Measurements from ENCODE around the gene KIF6.

Gene KIF6

GRCh38 chr6:39585641-39586040 is 139.6 kb downstream of the KIF6 start:
- no peak for DNase-seq

GRCh38 chr6:39577446-39578165 is 147.6 kb downstream of the KIF6 start:
- no peak for DNase-seq

GRCh38 chr6:39576556-39577303 is 148.5 kb downstream of the KIF6 start:
- DNase-seq, result no peak

GRCh38 chr6:39574991-39575390 is 150.2 kb downstream of the KIF6 start:
- no peak for DNase-seq

GRCh38 chr6:39573541-39573940 is 151.7 kb downstream of the KIF6 start:
- DNase-seq, result no peak

- DNase-seq, result no peak
Measured at GRCh38 chr6:39572661-39573340, 152.4 kb downstream of the KIF6 start.

GRCh38 chr6:39568896-39569295 is 156.3 kb downstream of the KIF6 start:
- DNase-seq, result no peak

- no peak for DNase-seq
Measured at GRCh38 chr6:39567091-39567490, 158.1 kb downstream of the KIF6 start.

- no peak for DNase-seq
Measured at GRCh38 chr6:39566456-39566855, 158.8 kb downstream of the KIF6 start.

GRCh38 chr6:39565956-39566355 is 159.3 kb downstream of the KIF6 start:
- DNase-seq, result no peak

- DNase-seq, result no peak
Measured at GRCh38 chr6:39563566-39564311, 161.5 kb downstream of the KIF6 start.

GRCh38 chr6:39561536-39562266 is 163.5 kb downstream of the KIF6 start:
- DNase-seq, result no peak

- no peak for DNase-seq
Measured at GRCh38 chr6:39560915-39561314, 164.3 kb downstream of the KIF6 start.

GRCh38 chr6:39558591-39559190 is 166.5 kb downstream of the KIF6 start:
- DNase-seq, result no peak

GRCh38 chr6:39558079-39558478 is 167.1 kb downstream of the KIF6 start:
- no peak for DNase-seq

- no peak for DNase-seq
Measured at GRCh38 chr6:39555136-39555535, 170.1 kb downstream of the KIF6 start.

- no peak for DNase-seq
Measured at GRCh38 chr6:39553860-39554802, 171.1 kb downstream of the KIF6 start.

- DNase-seq, result no peak
Measured at GRCh38 chr6:39553029-39553428, 172.2 kb downstream of the KIF6 start.

GRCh38 chr6:39550191-39550590 is 175.0 kb downstream of the KIF6 start:
- no peak for DNase-seq

GRCh38 chr6:39546731-39547130 is 178.5 kb downstream of the KIF6 start:
- DNase-seq, result no peak

GRCh38 chr6:39543950-39544349 is 181.3 kb downstream of the KIF6 start:
- no peak for DNase-seq
